ENCODE data around the gene TXLNA.

GRCh38 chr1:32199717-32200072 lies 20.2 kb downstream of the TXLNA start:
- no peak for TF ChIP-seq CTCF (IDR thresholded peaks at IDR 0.05)
- TF ChIP-seq EP300 (IDR thresholded peaks at IDR 0.05), result no peak

Measured in ovary (tissue), 3 donors.